ENCODE measurements around the gene PLIN5.
A peak's percentile ranks its signal among the peaks of the same experiment; 100 is the strongest.

Gene PLIN5

GRCh38 chr19:4522291-4523002, 12.6 kb downstream of the PLIN5 start:
- no peak for DNase-seq (ENCODE audit: low spot score)

DNA sequence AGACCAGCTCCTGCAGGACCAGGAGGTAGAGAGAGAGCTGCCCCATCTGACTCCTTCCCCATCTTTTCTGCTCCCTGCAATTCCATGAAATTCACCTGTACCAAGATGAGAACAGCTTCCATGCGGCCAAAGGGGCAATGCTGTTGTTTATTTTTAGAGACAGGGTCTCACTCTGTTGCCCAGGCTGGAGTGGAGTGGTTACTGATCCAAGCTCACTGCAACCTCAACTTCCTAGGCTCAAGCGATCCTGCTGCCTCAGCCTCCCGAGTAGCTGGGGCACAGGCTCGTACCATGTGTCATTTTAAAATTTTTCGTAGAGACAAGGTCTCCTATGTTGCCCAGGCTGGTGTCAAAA, 13.2 kb downstream of the PLIN5 start:
- DNase-seq (ENCODE audit: low spot score), result no peak

DNA sequence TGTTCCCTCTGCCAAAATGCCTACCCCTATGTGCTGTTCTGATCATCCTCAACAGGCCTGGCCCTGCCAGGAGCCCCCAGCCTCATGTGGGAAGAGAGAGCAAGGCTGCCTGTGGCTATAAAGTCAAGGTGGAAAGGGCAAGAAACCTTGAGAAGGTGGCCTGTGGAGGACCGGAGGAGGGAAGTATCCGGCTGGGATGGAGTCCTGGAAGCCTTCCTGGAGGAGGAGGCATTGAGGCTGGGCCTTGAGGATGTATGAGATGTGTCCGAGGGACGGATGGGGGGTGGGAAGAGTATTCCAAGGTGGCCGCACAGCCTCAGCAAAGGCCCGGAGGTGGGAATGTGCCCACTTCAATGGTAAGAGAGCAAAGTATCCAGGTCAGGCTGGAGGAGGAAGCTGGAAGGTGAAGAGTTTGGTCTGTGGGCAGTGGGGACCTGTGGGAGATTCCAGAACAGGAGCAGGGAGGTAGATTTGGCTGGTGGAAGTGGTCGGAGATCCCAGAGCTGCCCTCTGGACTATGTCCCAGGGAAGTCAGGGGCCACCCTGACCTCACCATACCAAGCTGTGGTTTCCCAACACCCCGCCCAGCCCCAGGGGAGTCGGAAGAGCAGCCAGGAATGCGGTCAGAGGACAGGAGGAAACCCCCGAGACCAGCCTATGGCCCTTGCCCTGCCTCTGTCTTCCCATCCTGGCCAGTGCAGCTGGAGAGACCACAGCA, 13.7 kb downstream of the PLIN5 start:
- no peak for DNase-seq (ENCODE audit: low spot score)

- DNase-seq (ENCODE audit: low spot score), result no peak
These were observed 15.3 kb downstream of the PLIN5 start for GRCh38 chr19:4519521-4520277.

GRCh38 chr19:4519172-4519496, 15.9 kb downstream of the PLIN5 start:
- no peak for DNase-seq (ENCODE audit: low spot score)

GRCh38 chr19:4518345-4519171, 16.5 kb downstream of the PLIN5 start, which contains the start of gene PLIN4:
TSS of gene PLIN4 (minus strand) at chr19:4518486. CDS start at chr19:4518272, 214 bp downstream.
- peak; percentile 56 for DNase-seq (ENCODE audit: low spot score)

GRCh38 chr19:4517451-4518057, 17.5 kb downstream of the PLIN5 start:
- DNase-seq (ENCODE audit: low spot score), result no peak

DNA sequence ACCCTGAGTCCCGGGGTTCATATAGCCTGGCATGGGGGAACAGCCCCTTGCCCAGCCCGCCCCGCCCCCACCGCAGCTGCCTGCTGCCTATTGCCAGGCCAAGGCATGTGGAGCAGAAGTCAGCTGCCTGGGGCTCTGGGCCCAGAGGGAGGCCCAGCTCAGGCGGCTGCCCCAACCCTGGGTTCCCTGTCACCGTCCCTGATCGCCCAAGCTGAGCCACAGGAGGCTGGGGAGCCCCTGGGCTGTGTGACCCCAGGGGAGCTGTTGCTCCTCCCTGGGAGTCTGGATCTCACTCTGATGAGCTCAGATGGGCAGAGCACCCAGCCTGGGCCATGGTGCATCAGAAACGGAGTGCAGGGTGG, 18.1 kb downstream of the PLIN5 start:
- DNase-seq (ENCODE audit: low spot score), result no peak

DNA sequence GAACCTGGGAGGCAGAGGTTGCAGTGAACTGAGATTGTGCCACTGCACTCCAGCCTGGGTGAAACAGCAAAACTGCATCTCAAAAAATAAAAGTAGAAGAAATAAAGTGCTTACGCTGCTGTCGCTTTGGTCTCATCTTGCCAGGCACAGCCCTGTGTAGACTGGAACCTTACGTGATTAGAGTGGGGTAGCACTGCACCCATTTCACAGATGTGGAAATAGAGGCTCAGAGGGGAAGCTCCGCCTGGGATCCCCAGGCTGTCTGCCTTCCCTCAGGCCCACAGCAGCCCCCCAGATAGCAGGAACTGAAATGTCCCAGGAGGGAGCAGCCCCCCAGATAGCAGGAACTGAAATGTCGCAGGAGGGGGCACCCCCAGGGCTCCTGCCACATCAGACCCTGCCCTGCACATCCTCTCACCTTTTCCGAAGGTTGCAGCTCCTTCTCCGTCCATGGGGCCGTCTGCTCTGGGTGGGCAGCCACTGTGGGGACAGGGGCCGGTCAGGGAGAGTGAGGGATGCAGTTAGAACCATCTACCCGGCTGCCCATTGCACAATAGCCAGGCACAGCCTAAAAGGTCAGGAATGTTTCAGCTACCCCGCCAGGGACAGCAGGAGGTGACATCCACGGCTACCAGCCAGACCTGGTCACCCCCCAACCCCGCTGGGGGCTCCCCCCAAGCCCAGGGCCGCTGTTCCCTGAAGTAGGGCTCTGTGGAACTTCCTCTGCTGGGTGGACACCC, 18.7 kb downstream of the PLIN5 start:
- DNase-seq (ENCODE audit: low spot score), result no peak

GRCh38 chr19:4515732-4516131, 19.3 kb downstream of the PLIN5 start:
- DNase-seq (ENCODE audit: low spot score), result no peak

DNA sequence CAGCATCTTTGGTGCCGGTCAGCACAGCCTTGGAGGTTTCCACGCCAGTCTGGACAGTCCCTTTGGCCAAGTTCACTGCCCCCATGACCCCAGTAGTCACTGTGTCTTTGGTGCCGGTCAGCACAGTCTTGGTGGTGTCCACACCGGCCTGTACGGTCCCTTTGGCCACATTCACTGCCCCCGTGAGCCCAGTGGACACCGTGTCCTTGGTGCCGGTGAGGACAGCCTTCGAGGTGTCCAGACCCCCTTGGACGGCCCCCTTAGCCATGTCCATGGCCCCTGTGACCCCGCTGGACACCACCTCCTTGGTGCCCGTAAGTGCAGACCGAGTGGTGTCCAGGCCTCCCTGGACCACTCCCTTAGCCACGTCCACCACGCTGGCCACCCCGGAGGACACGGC, 21.8 kb downstream of the PLIN5 start:
- no peak for DNase-seq (ENCODE audit: low spot score)

DNA sequence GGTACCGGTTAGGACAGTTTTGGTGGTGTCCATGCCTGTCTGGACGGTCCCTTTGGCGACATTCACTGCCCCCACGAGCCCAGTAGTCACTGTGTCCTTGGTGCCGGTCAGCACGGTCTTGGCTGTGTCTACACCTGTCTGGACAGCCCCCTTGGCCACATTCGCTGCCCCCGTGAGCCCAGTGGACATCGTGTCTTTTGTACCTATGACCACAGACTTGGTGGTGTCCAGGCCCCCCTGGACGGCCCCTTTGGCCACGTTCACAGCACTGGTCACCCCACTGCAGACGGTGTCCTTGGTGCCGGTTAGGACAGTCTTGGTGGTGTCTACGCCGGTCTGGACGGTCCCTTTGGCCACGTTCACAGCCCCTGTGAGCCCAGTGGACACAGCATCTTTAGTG, 23.0 kb downstream of the PLIN5 start:
- DNase-seq (ENCODE audit: low spot score), result no peak

GRCh38 chr19:4511300-4512054, 23.5 kb downstream of the PLIN5 start:
- DNase-seq (ENCODE audit: low spot score), result no peak

- DNase-seq (ENCODE audit: low spot score), result no peak
These were observed 24.4 kb downstream of the PLIN5 start for GRCh38 chr19:4510435-4511255.

DNA sequence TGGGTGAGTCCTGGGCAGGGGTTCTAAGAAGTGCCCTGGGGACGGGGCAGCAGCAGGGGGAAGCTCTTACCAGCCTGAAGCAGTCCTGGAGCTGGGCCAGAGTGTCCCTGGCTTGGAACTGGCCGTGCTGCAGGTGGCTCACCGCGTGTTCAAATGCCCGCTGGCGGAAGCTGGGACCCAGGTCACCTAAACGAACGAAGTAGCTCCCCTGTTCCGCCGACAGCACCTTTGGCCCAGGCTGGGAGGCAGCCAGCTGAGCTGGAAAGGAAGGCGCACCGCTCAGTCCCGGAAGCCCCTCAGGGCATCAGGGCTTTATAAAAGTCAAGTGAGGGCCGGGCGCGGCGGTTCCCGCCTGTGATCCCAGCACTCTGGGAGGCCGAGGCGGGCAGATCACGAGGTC, 26.3 kb downstream of the PLIN5 start:
- DNase-seq (ENCODE audit: low spot score), result no peak

DNA sequence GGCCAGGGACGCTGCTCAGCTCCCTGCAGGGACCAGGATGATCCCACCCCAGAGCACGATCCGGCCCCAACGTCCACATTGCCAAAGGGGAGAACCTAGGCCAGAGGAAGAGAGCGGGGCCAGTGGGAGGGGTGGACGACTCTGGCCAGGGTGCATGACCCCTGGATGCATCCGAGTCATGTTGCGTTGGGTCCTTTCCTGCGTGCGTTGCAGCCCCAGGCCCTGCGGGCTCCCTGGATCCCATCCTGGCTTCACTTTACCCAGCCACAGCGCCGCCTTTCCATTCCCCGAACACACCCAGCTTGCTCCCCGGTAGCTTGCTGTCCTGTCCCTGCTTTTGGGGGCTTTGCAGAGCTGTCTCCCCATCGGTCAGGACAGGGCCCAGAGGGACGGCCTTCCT, 27.2 kb downstream of the PLIN5 start:
- no peak for DNase-seq (ENCODE audit: low spot score)

DNA sequence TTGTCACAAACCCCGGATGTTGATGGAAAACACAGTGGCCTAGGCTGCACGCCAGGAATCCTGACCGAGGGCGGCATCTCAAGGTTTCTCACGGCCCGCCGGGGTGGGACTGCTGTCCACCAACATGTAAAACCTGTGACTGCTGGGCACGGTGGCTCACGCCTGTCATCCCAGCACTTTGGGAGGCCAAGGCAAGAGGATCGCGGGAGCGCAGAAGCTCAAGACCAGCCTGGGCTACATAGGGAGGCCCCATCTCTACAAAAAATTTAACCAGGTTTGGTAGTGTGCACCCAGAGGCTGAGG, 27.9 kb downstream of the PLIN5 start:
- DNase-seq (ENCODE audit: low spot score), result no peak

DNA sequence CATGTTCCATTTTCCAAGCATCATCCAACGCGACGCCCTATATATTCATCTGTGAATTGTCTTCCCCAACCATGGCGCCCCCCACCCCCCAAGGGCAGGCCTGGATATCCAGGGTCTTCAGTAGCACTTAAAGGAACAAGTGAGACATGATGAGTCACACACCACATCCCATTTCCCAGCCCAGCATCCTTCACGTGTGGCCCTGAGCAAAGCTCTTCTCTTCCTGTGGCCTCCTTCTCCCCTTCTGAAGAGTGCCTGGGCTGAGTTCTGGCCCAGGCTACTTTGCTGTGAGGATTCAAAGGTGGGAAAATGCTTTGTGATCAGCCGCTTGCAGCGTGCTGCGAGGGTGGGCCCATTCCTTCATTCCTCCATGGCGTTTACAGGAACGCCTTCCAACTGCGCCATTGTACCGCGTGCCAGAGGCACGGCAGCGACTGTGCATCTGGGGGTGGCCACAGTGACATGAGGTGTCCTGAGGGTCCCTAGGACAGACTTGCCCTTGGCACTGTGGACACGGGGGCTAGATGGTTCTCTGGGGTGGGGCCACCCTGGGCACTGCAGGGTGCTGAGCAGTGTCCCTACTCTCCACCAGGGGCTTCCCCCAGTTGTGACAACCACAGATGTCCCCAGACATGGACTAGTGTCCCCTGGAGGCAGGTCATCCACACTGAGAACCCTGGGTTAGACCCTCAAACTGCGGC, 28.4 kb downstream of the PLIN5 start:
- DNase-seq (ENCODE audit: low spot score), result no peak

Measured in putamen (tissue), 1 donor.